Stimulated activated CD4-positive, alpha-beta T cell treated with anti-CD3 and anti-CD28 coated beads, Interleukin-4, amount 100 ng/mL, for 1 hour (primary cell): ENCODE measurements around the gene SLC17A2.

Experiments
- DNase-seq: peaks from one replicate; pipeline ENCODE4 v3.0.0-alpha.2; 2020

Gene SLC17A2

GRCh38 chr6:25930532-25931410 lies at the start of gene SLC17A2:
Gene SLC17A2, minus strand, starts transcription at chr6:25930691. Its CDS starts 4,895 bp downstream, at chr6:25925796.
- no peak for DNase-seq

GRCh38 chr6:25975923-25976560 lies 45.6 kb upstream of the SLC17A2 start:
- DNase-seq: no peak

GRCh38 chr6:25973923-25974555 lies 43.5 kb upstream of the SLC17A2 start:
- no peak for DNase-seq

- no peak for DNase-seq
These were observed 42.4 kb upstream of the SLC17A2 start for GRCh38 chr6:25972902-25973301.

GRCh38 chr6:25972128-25972527 lies 41.6 kb upstream of the SLC17A2 start:
- DNase-seq: no peak

- no peak for DNase-seq
These were observed 40.8 kb upstream of the SLC17A2 start for GRCh38 chr6:25971187-25971821.

GRCh38 chr6:25968769-25969168 lies 38.3 kb upstream of the SLC17A2 start:
- no peak for DNase-seq

GRCh38 chr6:25966711-25967110 lies 36.2 kb upstream of the SLC17A2 start:
- no peak for DNase-seq

GRCh38 chr6:25965058-25965457 lies 34.6 kb upstream of the SLC17A2 start:
- no peak for DNase-seq

- no peak for DNase-seq
These were observed 33.1 kb upstream of the SLC17A2 start for GRCh38 chr6:25963426-25964123.

GRCh38 chr6:25962149-25963127 lies 31.9 kb upstream of the SLC17A2 start, which contains the start of gene TRIM38:
Gene TRIM38, plus strand, starts transcription at chr6:25962802. Its CDS starts 3,721 bp downstream, at chr6:25966523.
- peak; percentile 41 for DNase-seq

- no peak for DNase-seq
These were observed 31.2 kb upstream of the SLC17A2 start for GRCh38 chr6:25961619-25962148.

GRCh38 chr6:25960734-25961133 lies 30.2 kb upstream of the SLC17A2 start:
- DNase-seq: peak; percentile 32

- DNase-seq: no peak
These were observed 29.5 kb upstream of the SLC17A2 start for GRCh38 chr6:25959890-25960536.

GRCh38 chr6:25958700-25959162 lies 28.2 kb upstream of the SLC17A2 start:
- DNase-seq: no peak

GRCh38 chr6:25956226-25956625 lies 25.7 kb upstream of the SLC17A2 start:
- no peak for DNase-seq

GRCh38 chr6:25954756-25955155 lies 24.3 kb upstream of the SLC17A2 start:
- DNase-seq: no peak

- no peak for DNase-seq
These were observed 23.2 kb upstream of the SLC17A2 start for GRCh38 chr6:25953733-25954132.

- DNase-seq: no peak
These were observed 22.0 kb upstream of the SLC17A2 start for GRCh38 chr6:25952535-25952934.
